H7 (cell line): ENCODE measurements around the gene THEM4. TPM values are rescaled to one million over a fixed set of nuclear protein-coding genes. Genes with fewer than 3 reads are reported as not detected.
A peak's percentile ranks its signal among the peaks of the same experiment; 100 is the strongest.

Experiments used
- DNase-seq: peaks from one replicate; pipeline ENCODE4 v3.0.0; 2012
- H3K27me3 ChIP-seq: 2 replicates; pipeline ENCODE4 v1.6.0; 2011; ENCODE audit warnings: mild to moderate bottlenecking, low read length; ENCODE audit not compliant: control insufficient read depth, insufficient read depth
- H3K36me3 ChIP-seq: replicated peaks from 2 replicates; pipeline ENCODE4 v1.5.1; 2011; ENCODE audit warnings: low read length; ENCODE audit not compliant: control insufficient read depth, insufficient read depth
- H3K4me3 ChIP-seq: 2 replicates; pipeline ENCODE4 v1.5.1; 2011; ENCODE audit warnings: low read depth, mild to moderate bottlenecking, control low read depth, low read length, moderate library complexity; ENCODE audit not compliant: insufficient read depth
- total RNA-seq: library from RNA; depleted of rRNA; stranded (reverse); fragments of >200 nt; shearing (Covaris generic); gene quantifications from 2 replicates; pipeline ENCODE4 v1.2.3, GENCODE V29; 2014

The THEM4 gene
- total RNA-seq, 1 experiment from 2014 or later, result 21.4 TPM

- Histone ChIP-seq H3K27me3 (no peaks in the 10 kb centered on the region), H3K36me3 (no peaks in the 10 kb centered on the region), H3K4me3 (no peak overlapping the region)
- DNase-seq, result no peak
These were observed 33.6 kb upstream of the THEM4 start for GRCh38 chr1:151942882-151943281.

GRCh38 chr1:151940541-151940940 lies 31.2 kb upstream of the THEM4 start:
- H3K27me3 ChIP-seq, result no peaks in the 10 kb centered on the region
- H3K4me3 ChIP-seq, result no peak overlapping the region
- no peaks in the 10 kb centered on the region for H3K36me3 ChIP-seq
- DNase-seq, result no peak

GRCh38 chr1:151939779-151940178 lies 30.5 kb upstream of the THEM4 start:
- no peak for DNase-seq
- no peaks in the 10 kb centered on the region for H3K27me3 ChIP-seq
- no peaks in the 10 kb centered on the region for H3K36me3 ChIP-seq

GRCh38 chr1:151939141-151939540 lies 29.8 kb upstream of the THEM4 start:
- Histone ChIP-seq H3K27me3 (no peaks in the 10 kb centered on the region), H3K4me3 (no peak overlapping the region), H3K36me3 (no peaks in the 10 kb centered on the region)
- no peak for DNase-seq

More at GRCh38 chr1:151939779-151940178, 30.5 kb upstream of the THEM4 start:
- no peak overlapping the region for H3K4me3 ChIP-seq

- no peaks in the 10 kb centered on the region for H3K36me3 ChIP-seq
- peak; percentile 51 for DNase-seq
- no peaks in the 10 kb centered on the region for H3K27me3 ChIP-seq
- H3K4me3 ChIP-seq, result no peak overlapping the region
These were observed 27.3 kb upstream of the THEM4 start for GRCh38 chr1:151936653-151937052.

- DNase-seq, result no peak
- no peaks in the 10 kb centered on the region for H3K27me3 ChIP-seq
- H3K36me3 ChIP-seq, result no peaks in the 10 kb centered on the region
- no peak overlapping the region for H3K4me3 ChIP-seq
These were observed 26.7 kb upstream of the THEM4 start for GRCh38 chr1:151935894-151936602.

GRCh38 chr1:151935154-151935553 lies 25.8 kb upstream of the THEM4 start:
- Histone ChIP-seq H3K27me3 (no peaks in the 10 kb centered on the region), H3K4me3 (no peak overlapping the region), H3K36me3 (no peaks in the 10 kb centered on the region)
- DNase-seq, result no peak

- peak; percentile 60 for DNase-seq
- no peaks in the 10 kb centered on the region for H3K36me3 ChIP-seq
- H3K27me3 ChIP-seq, result no peaks in the 10 kb centered on the region
- H3K4me3 ChIP-seq, result no peak overlapping the region
These were observed 24.8 kb upstream of the THEM4 start for GRCh38 chr1:151934048-151934493.

GRCh38 chr1:151924691-151925587 lies 15.6 kb upstream of the THEM4 start:
- DNase-seq, result no peak
- no peaks in the 10 kb centered on the region for H3K27me3 ChIP-seq

GRCh38 chr1:151923422-151923821 lies 14.1 kb upstream of the THEM4 start:
- no peak for DNase-seq
- Histone ChIP-seq H3K27me3 (no peaks in the 10 kb centered on the region), H3K4me3 (no peak overlapping the region), H3K36me3 (no peaks in the 10 kb centered on the region)

More at GRCh38 chr1:151924691-151925587, 15.6 kb upstream of the THEM4 start:
- Histone ChIP-seq H3K4me3 (no peak overlapping the region), H3K36me3 (no peaks in the 10 kb centered on the region)

GRCh38 chr1:151920149-151920548 lies 10.8 kb upstream of the THEM4 start:
- no peaks in the 10 kb centered on the region for H3K36me3 ChIP-seq
- DNase-seq, result no peak
- no peak overlapping the region for H3K4me3 ChIP-seq
- H3K27me3 ChIP-seq, result no peaks in the 10 kb centered on the region

GRCh38 chr1:151918819-151919610 lies 9.7 kb upstream of the THEM4 start:
- H3K4me3 ChIP-seq, result no peak overlapping the region
- DNase-seq, result no peak

GRCh38 chr1:151918156-151918555 lies 8.8 kb upstream of the THEM4 start:
- Histone ChIP-seq H3K27me3 (no peaks in the 10 kb centered on the region), H3K36me3 (no peaks in the 10 kb centered on the region), H3K4me3 (no peak overlapping the region)
- DNase-seq, result no peak

More at GRCh38 chr1:151918819-151919610, 9.7 kb upstream of the THEM4 start:
- Histone ChIP-seq H3K27me3 (no peaks in the 10 kb centered on the region), H3K36me3 (no peaks in the 10 kb centered on the region)

- no peak overlapping the region for H3K4me3 ChIP-seq
- DNase-seq, result no peak
- H3K36me3 ChIP-seq, result no peaks in the 10 kb centered on the region
- H3K27me3 ChIP-seq, result no peaks in the 10 kb centered on the region
These were observed 7.5 kb upstream of the THEM4 start for GRCh38 chr1:151916726-151917370.
